PC-9 (cell line): ENCODE data around the gene CYP4F2.

ENCODE experiments used
- CTCF ChIP-seq: fragments of 200-600 bp; sonication (generic); conservative IDR thresholded peaks from 2 replicates; pipeline ENCODE4 v1.6.1; 2017; ENCODE audit warnings: mixed run types, antibody characterized with exemption, mild to moderate bottlenecking, moderate library complexity
- EZH2 ChIP-seq: fragments of 200-600 bp; sonication (generic); IDR thresholded peaks from 2 replicates; pipeline ENCODE4 v1.8.0; 2017; ENCODE audit warnings: antibody characterized with exemption, low read depth

GRCh38 chr19:15928321-15928720 lies 30.4 kb upstream of the CYP4F2 start:
- no peak for TF ChIP-seq CTCF
- no peak for TF ChIP-seq EZH2
